MM.1S (cell line): ENCODE measurements around the gene PDE10A.

ENCODE experiments used
- DNase-seq: peaks from one replicate; pipeline ENCODE4 v3.0.0-alpha.2; 2015
- H2AFZ ChIP-seq: fragments of 300-600 bp; sonication (generic); 2 replicates; pipeline ENCODE4 v1.6.0; 2016; ENCODE audit warnings: antibody characterized with exemption, low read length
- H3F3A ChIP-seq: fragments of 300-600 bp; sonication (generic); 2 replicates; pipeline ENCODE4 v1.6.1; 2016; ENCODE audit warnings: mild to moderate bottlenecking, antibody characterized with exemption, low read length, moderate library complexity, mixed read lengths; ENCODE audit not compliant: insufficient read depth
- H3K27ac ChIP-seq: fragments of 300-600 bp; sonication (generic); 2 replicates; pipeline ENCODE4 v1.5.1; 2016; ENCODE audit warnings: mild to moderate bottlenecking, low read length
- H3K27me3 ChIP-seq: fragments of 300-600 bp; sonication (generic); replicated peaks from 2 replicates; pipeline ENCODE4 v1.6.0; 2016; ENCODE audit warnings: low read length; ENCODE audit not compliant: insufficient read depth
- H3K36me3 ChIP-seq: fragments of 300-600 bp; sonication (generic); replicated peaks from 2 replicates; pipeline ENCODE4 v1.6.1; 2016; ENCODE audit warnings: mild to moderate bottlenecking, low read length, mixed read lengths; ENCODE audit not compliant: insufficient read depth
- H3K4me1 ChIP-seq: fragments of 300-600 bp; sonication (generic); 2 replicates; pipeline ENCODE4 v1.6.1; 2016; ENCODE audit warnings: low read length, mixed read lengths
- H3K4me2 ChIP-seq: fragments of 300-600 bp; sonication (generic); 2 replicates; pipeline ENCODE4 v1.6.0; 2016; ENCODE audit warnings: low read depth, low read length
- H3K4me3 ChIP-seq: fragments of 300-600 bp; sonication (generic); 2 replicates; pipeline ENCODE4 v1.5.1; 2016; ENCODE audit warnings: low read length, mixed read lengths
- H3K79me2 ChIP-seq: fragments of 300-600 bp; sonication (generic); 2 replicates; pipeline ENCODE4 v1.6.1; 2016; ENCODE audit warnings: mixed run types, low read length, mixed read lengths
- H3K9ac ChIP-seq: fragments of 300-600 bp; sonication (generic); 2 replicates; pipeline ENCODE4 v1.6.1; 2016; ENCODE audit warnings: low read length, mixed read lengths
- H3K9me2 ChIP-seq: fragments of 300-600 bp; sonication (generic); replicated peaks from 2 replicates; pipeline ENCODE4 v1.6.1; 2016; ENCODE audit warnings: mild to moderate bottlenecking, low read length, mixed read lengths; ENCODE audit not compliant: insufficient read depth
- H3K9me3 ChIP-seq: fragments of 300-600 bp; sonication (generic); replicated peaks from 2 replicates; pipeline ENCODE4 v1.6.1; 2016; ENCODE audit warnings: mild to moderate bottlenecking, low read length, mixed read lengths; ENCODE audit not compliant: insufficient read depth
- H4K20me1 ChIP-seq: fragments of 300-600 bp; sonication (generic); 2 replicates; pipeline ENCODE4 v1.6.1; 2016; ENCODE audit warnings: mild to moderate bottlenecking, low read length, moderate library complexity, mixed read lengths; ENCODE audit not compliant: insufficient read depth
- CTCF ChIP-seq: fragments of 300-600 bp; sonication (generic); IDR thresholded peaks from 2 replicates; pipeline ENCODE4 v1.5.1; 2016; ENCODE audit warnings: antibody characterized with exemption, low read length, mixed read lengths
- EZH2 ChIP-seq: fragments of 300-600 bp; sonication (generic); optimal IDR thresholded peaks from 2 replicates; pipeline ENCODE3; 2017; ENCODE audit warnings: low read depth, mild to moderate bottlenecking, antibody characterized with exemption, low read length, mixed read lengths
- EZH2phosphoT487 ChIP-seq: fragments of 300-600 bp; sonication (generic); IDR thresholded peaks from 2 replicates; pipeline ENCODE4 v1.6.1; 2018; ENCODE audit warnings: antibody characterized with exemption, low read length

The PDE10A gene

GRCh38 chr6:165581678-165582077, 81.4 kb downstream of the PDE10A start:
- Histone ChIP-seq H3K4me3 (no peak overlapping the region), H3K4me1 (no peaks in the 10 kb centered on the region), H3K27ac (no peak overlapping the region), H3F3A (no peaks in the 10 kb centered on the region), H3K4me2 (no peak overlapping the region), H4K20me1 (no peaks in the 10 kb centered on the region), H2AFZ (no peak overlapping the region), H3K27me3 (no peaks in the 10 kb centered on the region), H3K36me3 (no peaks in the 10 kb centered on the region), H3K9me2 (no peaks in the 10 kb centered on the region), H3K9ac (no peak overlapping the region), H3K79me2 (no peaks in the 10 kb centered on the region), H3K9me3 (no peaks in the 10 kb centered on the region)
- TF ChIP-seq CTCF (no peak), EZH2phosphoT487 (no peak), EZH2 (no peak)
- DNase-seq, result no peak

DNA sequence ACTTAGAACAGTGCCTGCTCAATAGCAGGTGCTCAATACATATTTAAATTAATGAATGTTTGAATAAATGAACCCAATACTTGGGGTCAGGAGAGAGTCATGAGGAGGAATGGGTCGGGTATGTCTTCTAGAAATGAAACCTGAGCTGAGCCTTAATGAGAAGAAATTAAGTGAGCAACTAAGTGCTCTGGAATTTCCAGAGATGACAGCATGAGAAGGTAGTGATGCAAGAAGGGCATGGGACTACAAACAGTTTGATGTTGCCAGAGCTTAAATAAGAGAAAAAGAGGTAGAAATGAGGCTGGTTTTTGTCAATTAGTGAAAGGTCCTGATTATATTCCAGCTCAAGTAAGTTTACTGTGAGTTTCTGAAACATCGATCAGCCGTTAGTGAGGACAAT, 82.9 kb downstream of the PDE10A start:
- Histone ChIP-seq H3K4me2 (no peak overlapping the region), H3F3A (no peaks in the 10 kb centered on the region), H3K36me3 (no peaks in the 10 kb centered on the region), H2AFZ (no peak overlapping the region), H3K79me2 (no peaks in the 10 kb centered on the region), H3K27ac (no peak overlapping the region), H3K4me3 (no peak overlapping the region), H3K4me1 (no peaks in the 10 kb centered on the region), H3K9me2 (no peaks in the 10 kb centered on the region), H4K20me1 (no peaks in the 10 kb centered on the region), H3K9ac (no peak overlapping the region), H3K9me3 (no peaks in the 10 kb centered on the region), H3K27me3 (no peaks in the 10 kb centered on the region)
- TF ChIP-seq CTCF (no peak), EZH2phosphoT487 (no peak)
- DNase-seq, result no peak

DNA sequence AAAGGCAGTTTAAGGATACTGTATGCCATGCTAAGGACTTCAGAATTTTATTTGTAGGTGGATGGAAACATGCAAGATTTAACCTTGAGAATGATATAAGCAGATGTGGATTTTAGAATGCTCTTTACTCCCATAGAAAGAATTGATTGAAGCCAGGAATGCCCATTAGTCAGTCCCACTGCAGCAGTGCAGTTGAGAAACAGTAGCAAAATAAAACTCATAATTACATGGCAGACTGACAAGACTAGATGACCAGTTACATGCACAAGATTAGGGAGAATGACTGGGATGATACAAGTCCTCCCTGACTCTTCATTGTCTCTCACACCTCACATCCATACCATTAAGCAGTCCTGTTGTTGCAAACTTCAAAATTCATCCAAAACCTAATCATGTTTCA, 83.9 kb downstream of the PDE10A start:
- Histone ChIP-seq H3K79me2 (no peaks in the 10 kb centered on the region), H3K9me2 (no peaks in the 10 kb centered on the region), H3K9ac (no peak overlapping the region), H3K9me3 (no peaks in the 10 kb centered on the region), H3K36me3 (no peaks in the 10 kb centered on the region), H2AFZ (no peak overlapping the region), H3K4me2 (no peak overlapping the region), H3K4me3 (no peak overlapping the region), H4K20me1 (no peaks in the 10 kb centered on the region), H3K4me1 (no peaks in the 10 kb centered on the region), H3K27me3 (no peaks in the 10 kb centered on the region), H3F3A (no peaks in the 10 kb centered on the region), H3K27ac (no peak overlapping the region)
- no peak for DNase-seq
- no peak for TF ChIP-seq EZH2
- TF ChIP-seq CTCF, result no peak
- no peak for TF ChIP-seq EZH2phosphoT487
